ENCODE results near the gene LEMD2.

DNA sequence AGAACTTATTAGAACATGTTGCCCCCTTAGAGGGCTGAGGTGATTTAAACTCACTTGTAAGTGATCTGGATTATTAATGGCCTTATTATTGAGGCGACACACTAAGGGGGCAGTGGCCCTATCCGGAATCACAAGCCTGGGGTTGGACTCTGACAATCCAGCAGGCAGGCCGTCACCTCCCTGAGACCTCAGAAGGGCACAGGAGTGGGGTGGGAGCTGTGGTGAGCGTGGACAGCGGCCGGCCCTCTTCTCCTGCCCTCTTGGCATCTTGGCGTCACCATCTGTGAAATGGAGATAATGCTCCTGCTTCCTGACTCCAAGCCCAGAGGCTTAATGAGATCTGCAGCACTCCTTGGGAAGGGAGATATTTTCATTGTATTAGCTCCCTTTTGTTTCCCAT is 61.8 kb downstream of the LEMD2 start:
- TF ChIP-seq, protein P1, sequence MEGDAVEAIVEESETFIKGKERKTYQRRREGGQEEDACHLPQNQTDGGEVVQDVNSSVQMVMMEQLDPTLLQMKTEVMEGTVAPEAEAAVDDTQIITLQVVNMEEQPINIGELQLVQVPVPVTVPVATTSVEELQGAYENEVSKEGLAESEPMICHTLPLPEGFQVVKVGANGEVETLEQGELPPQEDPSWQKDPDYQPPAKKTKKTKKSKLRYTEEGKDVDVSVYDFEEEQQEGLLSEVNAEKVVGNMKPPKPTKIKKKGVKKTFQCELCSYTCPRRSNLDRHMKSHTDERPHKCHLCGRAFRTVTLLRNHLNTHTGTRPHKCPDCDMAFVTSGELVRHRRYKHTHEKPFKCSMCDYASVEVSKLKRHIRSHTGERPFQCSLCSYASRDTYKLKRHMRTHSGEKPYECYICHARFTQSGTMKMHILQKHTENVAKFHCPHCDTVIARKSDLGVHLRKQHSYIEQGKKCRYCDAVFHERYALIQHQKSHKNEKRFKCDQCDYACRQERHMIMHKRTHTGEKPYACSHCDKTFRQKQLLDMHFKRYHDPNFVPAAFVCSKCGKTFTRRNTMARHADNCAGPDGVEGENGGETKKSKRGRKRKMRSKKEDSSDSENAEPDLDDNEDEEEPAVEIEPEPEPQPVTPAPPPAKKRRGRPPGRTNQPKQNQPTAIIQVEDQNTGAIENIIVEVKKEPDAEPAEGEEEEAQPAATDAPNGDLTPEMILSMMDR (IDR thresholded peaks at IDR 0.05): no peak
- TF ChIP-seq POLR2A (IDR thresholded peaks at IDR 0.05): no peak
